HG02571 (cell line): Measurements from ENCODE around the gene ABCA4.

Source experiments
- ATAC-seq: cut with Tn5 transposase; IDR thresholded peaks from one replicate; pipeline ENCODE4 v1.9.1; 2021; ENCODE audit warnings: mild to moderate bottlenecking, moderate library complexity; ENCODE audit not compliant: unreplicated experiment

The ABCA4 gene

GRCh38 chr1:94031591-94031990 lies 89.4 kb downstream of the ABCA4 start:
- no peak for ATAC-seq

GRCh38 chr1:94031154-94031553 lies 89.8 kb downstream of the ABCA4 start:
- no peak for ATAC-seq

- ATAC-seq, result no peak
Observed at GRCh38 chr1:94029130-94029993, 91.6 kb downstream of the ABCA4 start.

- no peak for ATAC-seq
Observed at GRCh38 chr1:94027721-94028515, 93.0 kb downstream of the ABCA4 start.

GRCh38 chr1:94026619-94027380 lies 94.1 kb downstream of the ABCA4 start:
- ATAC-seq, result no peak

GRCh38 chr1:94025383-94026340 lies 95.3 kb downstream of the ABCA4 start:
- no peak for ATAC-seq

- ATAC-seq, result no peak
Observed at GRCh38 chr1:94024104-94024792, 96.7 kb downstream of the ABCA4 start.

GRCh38 chr1:94022471-94023189 lies 98.3 kb downstream of the ABCA4 start:
- no peak for ATAC-seq

GRCh38 chr1:94020764-94021579 lies 100.0 kb downstream of the ABCA4 start:
- no peak for ATAC-seq

GRCh38 chr1:94019327-94019726 lies 101.6 kb downstream of the ABCA4 start:
- ATAC-seq, result no peak

- ATAC-seq, result no peak
Observed at GRCh38 chr1:94017155-94017829, 103.7 kb downstream of the ABCA4 start.

- ATAC-seq, result no peak
Observed at GRCh38 chr1:94015489-94015817, 105.5 kb downstream of the ABCA4 start.

GRCh38 chr1:94014635-94015488 lies 106.1 kb downstream of the ABCA4 start:
- no peak for ATAC-seq

- no peak for ATAC-seq
Observed at GRCh38 chr1:94014087-94014486, 106.9 kb downstream of the ABCA4 start.

GRCh38 chr1:94013367-94013878 lies 107.5 kb downstream of the ABCA4 start:
- ATAC-seq, result no peak

- ATAC-seq, result no peak
Observed at GRCh38 chr1:94012708-94013366, 108.1 kb downstream of the ABCA4 start.
